GM20000 (cell line): ENCODE results near the gene ARFGEF3.

ENCODE experiments used
- DNase-seq: peaks from one replicate; pipeline ENCODE4 v3.0.0; 2012; ENCODE audit warnings: low spot score
- TF ChIP-seq, protein P1 (sequence below): IDR thresholded peaks from 2 replicates; pipeline ENCODE4 v1.5.1; 2012; ENCODE audit warnings: mild to moderate bottlenecking, control low read depth; ENCODE audit errors: extremely low read depth, missing control alignments

Gene ARFGEF3

DNA sequence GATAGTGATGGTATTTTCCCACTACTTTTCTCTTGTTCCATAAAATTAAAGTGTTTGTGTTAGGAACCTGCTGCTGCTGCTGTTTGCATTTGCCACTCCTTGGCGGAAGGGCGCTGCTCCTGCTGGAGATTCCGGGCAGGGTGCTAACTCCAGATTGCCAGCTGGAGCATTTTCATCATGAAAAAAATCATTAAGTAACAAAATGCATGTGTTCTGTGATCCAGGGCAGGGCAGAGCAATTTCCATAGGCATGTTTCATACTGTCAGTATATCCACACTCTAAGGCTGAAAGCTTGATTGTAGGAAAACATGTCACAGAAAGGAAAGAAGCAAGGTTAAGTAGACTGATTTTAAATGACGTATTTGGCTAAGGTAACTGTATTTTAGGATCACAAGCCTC, 32.5 kb downstream of the ARFGEF3 start:
- TF ChIP-seq, protein P1, sequence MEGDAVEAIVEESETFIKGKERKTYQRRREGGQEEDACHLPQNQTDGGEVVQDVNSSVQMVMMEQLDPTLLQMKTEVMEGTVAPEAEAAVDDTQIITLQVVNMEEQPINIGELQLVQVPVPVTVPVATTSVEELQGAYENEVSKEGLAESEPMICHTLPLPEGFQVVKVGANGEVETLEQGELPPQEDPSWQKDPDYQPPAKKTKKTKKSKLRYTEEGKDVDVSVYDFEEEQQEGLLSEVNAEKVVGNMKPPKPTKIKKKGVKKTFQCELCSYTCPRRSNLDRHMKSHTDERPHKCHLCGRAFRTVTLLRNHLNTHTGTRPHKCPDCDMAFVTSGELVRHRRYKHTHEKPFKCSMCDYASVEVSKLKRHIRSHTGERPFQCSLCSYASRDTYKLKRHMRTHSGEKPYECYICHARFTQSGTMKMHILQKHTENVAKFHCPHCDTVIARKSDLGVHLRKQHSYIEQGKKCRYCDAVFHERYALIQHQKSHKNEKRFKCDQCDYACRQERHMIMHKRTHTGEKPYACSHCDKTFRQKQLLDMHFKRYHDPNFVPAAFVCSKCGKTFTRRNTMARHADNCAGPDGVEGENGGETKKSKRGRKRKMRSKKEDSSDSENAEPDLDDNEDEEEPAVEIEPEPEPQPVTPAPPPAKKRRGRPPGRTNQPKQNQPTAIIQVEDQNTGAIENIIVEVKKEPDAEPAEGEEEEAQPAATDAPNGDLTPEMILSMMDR: no peak
- DNase-seq: no peak

DNA sequence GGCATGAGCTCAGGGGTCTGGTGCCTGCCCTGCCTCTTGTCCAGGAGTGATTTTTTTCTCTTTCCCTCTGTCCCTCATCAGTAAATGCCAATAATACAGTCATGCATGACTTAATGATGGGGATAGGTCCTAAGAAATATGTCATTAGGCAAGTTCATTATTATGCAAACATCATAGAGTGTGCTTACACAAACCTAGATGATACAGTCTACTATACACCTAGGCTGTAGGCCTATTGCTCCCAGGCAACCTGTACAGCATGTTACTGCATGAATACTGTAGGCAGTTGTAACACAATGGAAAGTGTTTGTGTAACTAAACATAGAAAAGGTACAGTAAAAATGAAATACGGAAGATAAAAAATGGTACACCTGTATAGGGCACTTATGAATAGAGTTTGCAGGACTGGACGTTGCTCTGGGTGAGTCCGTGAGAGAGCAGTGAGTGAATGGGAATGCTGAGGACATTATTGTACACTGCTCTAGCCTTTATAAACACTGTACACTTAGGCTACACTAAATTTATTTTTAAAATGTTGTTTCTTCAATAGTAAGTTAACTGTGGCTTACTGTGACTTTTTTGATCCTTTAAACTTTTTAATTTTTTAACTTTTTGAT, 34.5 kb downstream of the ARFGEF3 start:
- TF ChIP-seq, protein P1: no peak
- no peak for DNase-seq

DNA sequence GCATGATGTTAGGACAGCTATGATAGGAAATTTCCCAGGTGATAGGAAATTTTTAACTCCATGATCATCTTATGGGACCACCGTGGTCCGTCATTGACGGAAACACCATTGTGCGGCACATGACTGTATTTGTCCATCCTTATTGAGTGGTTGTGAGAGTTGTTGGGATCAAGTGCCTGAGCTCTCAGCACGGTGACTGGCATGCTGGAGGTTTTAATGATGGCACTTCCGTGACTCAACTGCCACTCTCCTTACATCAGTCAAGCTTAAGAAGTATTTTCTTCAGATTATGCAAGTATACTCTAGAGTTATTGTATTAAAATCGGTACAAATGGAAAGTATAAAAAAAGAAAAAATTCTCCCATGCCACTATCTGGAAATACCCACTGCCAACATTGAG, 35.8 kb downstream of the ARFGEF3 start:
- no peak for DNase-seq
- TF ChIP-seq, protein P1: no peak

DNA sequence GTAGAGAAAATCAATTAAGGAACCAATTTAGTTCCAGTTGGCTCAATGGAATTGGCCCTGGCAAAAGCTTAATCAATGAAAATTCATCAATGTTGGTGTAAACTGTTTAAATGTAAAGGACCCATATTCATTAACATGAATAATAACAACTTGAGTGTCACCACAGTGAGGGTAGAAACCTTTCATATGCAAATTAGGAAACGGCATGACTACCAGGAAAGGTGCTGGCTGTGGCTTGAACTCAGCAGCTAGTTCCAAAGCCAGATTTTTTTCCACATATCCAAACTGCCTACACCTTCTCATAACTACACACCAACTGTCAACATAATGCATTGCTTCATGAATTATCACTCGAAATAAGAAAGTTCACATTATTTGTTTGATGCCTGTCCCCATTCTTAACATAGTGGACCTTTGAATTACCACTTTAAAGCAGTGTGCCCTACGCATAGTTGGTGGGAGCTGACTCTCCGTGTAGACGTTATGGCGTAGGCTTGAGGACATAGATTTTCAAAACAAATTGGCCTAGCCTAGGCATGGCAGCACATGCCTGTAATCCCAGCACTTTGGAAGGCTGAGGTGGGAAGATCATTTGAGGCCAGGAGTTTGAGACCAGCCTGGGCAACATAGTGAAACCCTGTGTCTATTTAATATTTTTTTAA, 36.8 kb downstream of the ARFGEF3 start:
- TF ChIP-seq, protein P1: no peak

DNA sequence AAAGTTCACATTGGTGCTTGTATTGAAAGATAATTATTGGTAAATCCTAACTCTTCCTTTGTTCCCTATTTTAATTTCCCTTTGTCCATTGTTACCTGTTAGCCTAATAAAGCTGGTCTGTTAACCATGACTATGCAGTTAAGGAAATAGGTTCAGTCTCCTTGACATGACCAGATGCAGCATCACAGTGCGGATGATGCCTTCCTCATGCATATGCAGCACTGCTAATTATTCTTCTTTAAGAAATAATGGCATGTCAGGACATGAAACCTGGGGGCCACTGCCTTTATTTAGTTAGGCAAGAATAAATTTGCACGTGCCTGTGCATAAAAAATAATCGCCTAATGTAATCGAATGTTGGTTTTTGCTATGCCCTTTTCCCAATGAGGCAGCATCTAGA, 40.1 kb downstream of the ARFGEF3 start:
- no peak for DNase-seq
- TF ChIP-seq, protein P1: no peak

More for the DNA sequence above, 36.8 kb downstream of the ARFGEF3 start:
- DNase-seq: no peak

DNA sequence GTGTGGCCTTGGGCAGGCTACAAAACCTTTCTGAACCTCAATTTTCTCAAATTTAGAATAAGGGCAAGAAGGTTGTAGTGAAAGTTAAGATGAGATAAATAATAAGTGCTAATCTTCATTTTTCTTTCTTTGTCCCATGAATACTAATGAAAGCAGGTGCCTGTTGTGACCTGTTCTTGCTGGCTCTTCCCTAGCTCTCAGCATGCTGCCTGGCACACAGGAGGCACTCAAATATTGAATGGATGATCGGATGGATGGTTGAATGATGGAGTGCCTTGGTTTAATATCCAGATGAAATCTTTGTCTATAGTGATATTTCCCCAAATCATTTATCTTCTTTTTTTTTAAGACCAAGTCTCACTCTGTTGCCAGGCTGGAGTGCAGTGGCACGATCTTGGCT, 41.6 kb downstream of the ARFGEF3 start:
- TF ChIP-seq, protein P1: no peak
- no peak for DNase-seq

DNA sequence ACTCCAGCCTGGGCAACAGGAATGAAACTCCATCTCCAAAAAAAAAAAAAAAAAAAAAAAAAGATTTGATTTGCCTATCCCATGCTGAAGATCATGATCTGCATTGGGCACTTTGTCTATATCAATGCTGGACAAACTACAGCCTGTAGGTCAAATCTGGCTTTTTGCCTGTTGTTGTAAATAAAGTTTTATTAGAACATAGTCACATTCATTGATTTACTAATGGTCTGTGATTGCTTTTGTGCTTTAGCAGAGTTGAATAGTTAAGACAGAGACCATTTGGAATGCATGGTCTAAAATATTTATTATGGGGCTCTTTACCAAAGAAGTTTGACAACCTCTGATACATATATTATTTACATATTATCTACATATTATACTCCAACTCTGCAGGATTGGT, 42.6 kb downstream of the ARFGEF3 start:
- DNase-seq: no peak
- TF ChIP-seq, protein P1: no peak
